Measurements from ENCODE around the gene DRC7. TPM values are rescaled to one million over a fixed set of nuclear protein-coding genes. Genes with fewer than 3 reads are reported as not detected.

DRC7 gene
- total RNA-seq, 1 donor from 2014 or later: not detected

DNA sequence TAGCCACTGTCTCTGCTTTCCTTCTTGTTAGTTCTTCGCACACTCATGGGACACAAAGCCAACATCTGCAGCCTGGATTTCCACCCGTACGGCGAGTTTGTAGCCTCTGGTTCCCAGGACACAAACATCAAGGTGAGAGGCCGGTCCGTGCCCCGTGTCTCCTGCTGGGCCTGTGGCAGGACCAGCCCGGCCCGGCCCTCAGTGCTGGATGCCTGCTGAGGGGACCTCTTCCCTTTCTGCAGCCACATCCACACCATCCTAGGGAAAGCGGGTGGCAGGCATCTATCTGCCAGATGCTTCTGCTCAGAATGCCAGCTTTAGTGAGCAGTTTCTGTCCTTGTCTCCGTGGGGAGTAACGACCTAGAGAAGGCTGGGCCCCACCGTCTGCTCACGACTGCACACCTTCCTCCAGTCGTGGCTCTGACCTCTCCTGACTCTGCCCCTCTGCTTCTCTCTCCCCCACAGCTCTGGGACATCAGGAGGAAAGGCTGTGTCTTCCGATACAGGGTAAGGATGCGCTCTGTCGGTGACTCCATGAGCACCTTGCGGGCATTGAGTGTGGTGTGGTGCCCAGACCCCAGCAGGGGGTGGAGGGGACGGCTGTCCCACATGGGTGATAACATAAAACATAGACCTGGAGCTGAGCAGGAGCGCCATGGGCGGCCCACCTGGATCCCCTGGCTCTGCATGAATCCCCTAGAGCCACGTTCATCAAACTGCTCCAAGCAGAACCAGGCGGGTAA, 56.4 kb downstream of the DRC7 start:
- DNase-seq (ENCODE audit: low read depth): no peak

DNA sequence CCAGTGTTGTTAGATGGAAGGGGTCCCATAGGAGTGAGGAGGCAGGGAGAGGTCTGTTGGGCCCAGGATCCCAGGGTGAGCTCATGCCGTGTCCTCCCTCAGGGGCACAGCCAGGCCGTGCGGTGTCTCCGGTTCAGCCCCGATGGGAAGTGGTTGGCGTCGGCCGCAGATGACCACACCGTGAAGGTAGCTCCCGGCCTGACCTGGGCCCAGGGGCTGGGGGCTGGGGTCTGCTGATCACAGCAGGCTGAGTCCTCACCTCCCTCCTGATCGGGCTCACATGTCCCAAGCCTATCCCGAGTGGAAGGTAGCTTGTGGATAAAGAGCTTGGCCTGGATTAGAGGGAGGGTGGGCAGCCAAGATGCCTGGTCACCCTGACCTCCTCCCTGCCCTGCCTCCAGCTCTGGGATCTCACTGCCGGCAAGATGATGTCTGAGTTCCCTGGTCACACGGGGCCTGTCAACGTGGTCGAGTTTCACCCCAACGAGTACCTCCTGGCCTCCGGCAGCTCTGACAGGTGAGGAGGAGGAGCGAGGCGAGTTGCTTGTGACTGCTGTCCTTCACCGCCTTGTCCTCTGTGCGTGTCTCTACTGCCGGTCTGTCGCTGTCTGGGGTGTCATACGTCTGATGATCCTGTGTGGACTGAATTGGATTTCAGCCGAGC, 57.1 kb downstream of the DRC7 start:
- DNase-seq (ENCODE audit: low read depth): no peak

DNA sequence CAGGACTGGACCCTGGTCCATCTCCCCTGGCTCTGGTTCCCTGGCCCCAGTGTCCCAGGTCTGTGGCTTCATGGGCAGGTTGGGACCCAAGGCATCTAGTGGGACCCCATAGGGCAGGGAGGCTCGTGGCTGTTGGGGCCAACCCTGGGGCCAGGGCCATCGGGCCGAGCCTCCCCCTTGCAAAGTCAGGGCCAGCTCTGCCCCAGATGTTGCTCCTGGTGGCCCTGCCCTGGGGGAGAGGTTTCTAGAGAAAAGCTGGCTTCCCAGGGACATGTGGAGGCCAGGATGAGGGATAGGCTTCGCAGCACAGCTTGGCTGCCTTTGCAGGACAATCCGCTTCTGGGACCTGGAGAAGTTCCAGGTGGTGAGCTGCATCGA, 57.6 kb downstream of the DRC7 start:
- no peak for DNase-seq (ENCODE audit: low read depth)

- DNase-seq (ENCODE audit: low read depth): no peak
These were observed 58.2 kb downstream of the DRC7 start for GRCh38 chr16:57752581-57753447.

GRCh38 chr16:57753448-57754353, 59.1 kb downstream of the DRC7 start:
- DNase-seq (ENCODE audit: low read depth): no peak

GRCh38 chr16:57754354-57755060, 59.9 kb downstream of the DRC7 start:
- peak; percentile 57 for DNase-seq (ENCODE audit: low read depth)

DNA sequence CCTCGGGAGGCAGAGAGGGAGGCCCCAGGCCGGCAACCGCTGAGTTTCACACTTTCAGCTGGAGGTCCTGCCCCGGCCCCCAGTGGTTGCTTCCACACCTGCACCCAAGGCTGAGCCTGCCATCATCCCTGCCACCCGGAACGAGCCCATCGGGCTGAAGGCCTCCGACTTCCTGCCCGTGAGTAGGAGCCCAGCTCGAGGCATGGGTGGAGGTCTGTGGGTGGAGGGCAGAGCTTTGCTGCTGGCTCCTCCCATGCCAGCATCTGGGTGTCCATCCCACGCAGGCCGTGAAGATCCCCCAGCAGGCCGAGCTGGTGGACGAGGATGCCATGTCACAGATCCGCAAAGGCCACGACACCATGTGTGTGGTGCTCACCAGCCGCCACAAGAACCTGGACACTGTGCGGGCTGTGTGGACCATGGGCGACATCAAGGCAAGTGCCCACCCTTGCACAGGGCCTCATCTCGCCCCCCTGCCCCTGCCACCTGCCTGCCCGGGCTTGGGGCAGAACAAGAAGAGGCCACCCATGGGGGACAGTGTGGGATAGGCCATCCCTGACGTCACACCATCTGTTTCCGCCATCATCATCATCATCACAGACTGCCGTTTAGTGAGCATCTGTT, 60.6 kb downstream of the DRC7 start:
- DNase-seq (ENCODE audit: low read depth): no peak

GRCh38 chr16:57755726-57756423, 61.3 kb downstream of the DRC7 start:
- DNase-seq (ENCODE audit: low read depth): no peak

DNA sequence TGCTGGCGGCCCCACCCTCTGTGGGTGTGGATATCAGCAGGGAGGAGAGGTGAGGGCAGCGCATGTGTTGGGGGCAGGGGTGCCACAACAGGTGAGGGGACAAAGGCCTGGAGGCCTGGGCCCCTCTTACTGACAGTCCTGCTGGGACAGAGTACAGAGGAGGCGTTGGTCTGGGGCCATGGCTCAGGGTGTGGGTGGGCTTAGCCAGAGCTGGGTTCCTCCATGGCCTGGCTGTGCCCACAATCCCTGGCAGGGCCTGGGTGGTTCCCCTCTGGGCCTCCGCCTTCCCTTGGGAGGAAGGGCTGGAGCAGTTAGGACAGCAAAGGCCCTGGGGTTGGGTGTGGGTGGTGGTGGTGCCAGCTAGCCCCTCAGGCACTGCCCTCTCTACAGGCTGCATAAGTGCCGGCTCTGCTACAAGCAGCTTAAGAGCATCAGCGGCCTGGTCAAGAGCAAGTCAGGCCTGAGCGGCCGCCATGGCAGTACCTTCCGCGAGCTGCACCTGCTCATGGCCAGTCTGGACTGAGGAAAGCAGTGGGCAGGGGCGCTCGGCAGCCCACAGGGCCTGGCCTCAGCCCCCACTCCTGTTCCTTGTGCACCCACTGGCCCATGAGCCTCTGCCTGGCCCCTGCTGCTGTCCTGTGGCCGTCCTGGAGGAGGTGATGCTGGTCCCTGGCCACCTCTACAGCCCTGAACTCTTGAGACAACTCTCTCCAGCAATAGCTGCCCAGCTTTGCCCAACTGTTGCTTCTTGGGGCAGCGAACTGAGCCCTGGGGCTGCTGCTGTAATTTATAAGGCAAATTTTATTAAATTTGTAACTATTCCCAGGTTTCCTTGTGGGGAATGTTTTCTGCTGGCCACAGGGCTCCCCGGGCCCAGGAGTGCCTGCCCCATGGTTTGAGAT, 62.1 kb downstream of the DRC7 start:
- DNase-seq (ENCODE audit: low read depth): no peak

- peak; percentile 90 for DNase-seq (ENCODE audit: low read depth)
These were observed 62.8 kb downstream of the DRC7 start for GRCh38 chr16:57757326-57757786.

DNA sequence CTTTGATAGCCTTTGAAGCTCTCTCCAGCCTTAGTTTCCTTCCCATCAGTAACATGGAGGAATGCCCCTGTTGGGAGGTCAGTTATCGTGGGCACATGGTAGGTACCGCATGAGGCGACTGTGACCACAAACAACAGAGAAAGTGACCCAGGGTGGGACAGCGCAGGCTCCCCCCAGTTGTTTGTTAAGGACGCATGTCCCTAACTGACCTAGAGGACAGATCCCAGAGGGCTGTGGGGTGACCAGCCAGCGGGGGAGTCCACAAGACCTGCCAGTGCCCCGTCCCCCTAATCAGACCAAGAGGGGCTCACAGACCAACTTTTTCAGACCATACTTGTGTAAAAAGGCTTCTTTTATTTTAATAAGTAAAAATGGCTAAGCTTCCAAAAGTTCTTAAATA, 63.3 kb downstream of the DRC7 start:
- DNase-seq (ENCODE audit: low read depth): no peak

GRCh38 chr16:57758331-57759117, 63.9 kb downstream of the DRC7 start:
- no peak for DNase-seq (ENCODE audit: low read depth)

- DNase-seq (ENCODE audit: low read depth): no peak
These were observed 64.5 kb downstream of the DRC7 start for GRCh38 chr16:57759131-57759530.

- no peak for DNase-seq (ENCODE audit: low read depth)
These were observed 65.1 kb downstream of the DRC7 start for GRCh38 chr16:57759541-57760356.

DNA sequence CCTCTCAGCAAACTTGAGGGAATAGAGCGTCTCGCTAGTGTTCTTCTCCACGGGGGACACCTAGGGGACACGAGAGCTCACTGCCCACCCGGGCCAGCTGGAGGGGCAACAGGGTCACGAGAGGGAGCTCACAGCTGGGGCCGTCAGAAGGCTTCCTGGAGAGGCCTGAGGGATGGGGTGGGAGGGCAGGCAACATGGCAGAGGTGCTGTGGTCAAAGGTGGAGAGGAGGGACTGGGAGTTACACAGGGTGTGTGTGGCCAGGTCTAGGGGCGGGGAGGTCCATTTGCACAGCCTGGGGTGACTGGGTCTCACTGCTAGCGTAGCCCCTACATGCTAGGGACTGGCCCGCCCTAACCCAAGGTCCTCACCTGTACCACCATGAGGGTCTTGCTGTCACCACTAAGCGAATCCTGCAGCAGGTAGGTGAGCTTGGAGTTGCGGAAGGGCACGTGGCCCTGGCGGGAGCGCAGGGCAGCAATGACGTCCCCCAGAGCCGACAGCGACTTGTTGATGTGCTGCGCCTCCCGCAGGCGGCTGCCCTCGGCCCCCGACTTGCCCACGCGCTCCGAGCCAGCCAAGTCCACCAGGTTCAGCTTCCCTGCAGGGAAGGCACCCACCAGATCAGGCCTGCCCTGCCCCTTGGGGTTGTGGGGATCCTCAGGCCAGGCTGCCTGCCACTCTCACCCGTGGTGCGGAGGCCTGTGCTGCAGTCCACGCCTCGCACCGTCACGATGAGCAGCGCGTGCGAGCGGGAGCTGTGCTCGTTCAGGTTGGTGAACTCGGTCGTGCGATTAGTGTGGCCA, 66.0 kb downstream of the DRC7 start:
- no peak for DNase-seq (ENCODE audit: low read depth)

Measured in myocyte (in vitro differentiated cells).